Non-pigmented ciliary epithelial cell (primary cell): Measurements from ENCODE around the gene SP2.
A peak's percentile ranks its signal among the peaks of the same experiment; 100 is the strongest.

ENCODE experiments used
- DNase-seq: peaks from one replicate; pipeline ENCODE4 v3.0.0-alpha.2; 2010; ENCODE audit warnings: low read depth

Gene SP2

GRCh38 chr17:47889734-47890529, 6.1 kb upstream of the SP2 start:
- peak; percentile 32 for DNase-seq

GRCh38 chr17:47891545-47892088, 4.4 kb upstream of the SP2 start:
- no peak for DNase-seq

GRCh38 chr17:47894498-47895346, 1.3 kb upstream of the SP2 start:
- no peak for DNase-seq

DNA sequence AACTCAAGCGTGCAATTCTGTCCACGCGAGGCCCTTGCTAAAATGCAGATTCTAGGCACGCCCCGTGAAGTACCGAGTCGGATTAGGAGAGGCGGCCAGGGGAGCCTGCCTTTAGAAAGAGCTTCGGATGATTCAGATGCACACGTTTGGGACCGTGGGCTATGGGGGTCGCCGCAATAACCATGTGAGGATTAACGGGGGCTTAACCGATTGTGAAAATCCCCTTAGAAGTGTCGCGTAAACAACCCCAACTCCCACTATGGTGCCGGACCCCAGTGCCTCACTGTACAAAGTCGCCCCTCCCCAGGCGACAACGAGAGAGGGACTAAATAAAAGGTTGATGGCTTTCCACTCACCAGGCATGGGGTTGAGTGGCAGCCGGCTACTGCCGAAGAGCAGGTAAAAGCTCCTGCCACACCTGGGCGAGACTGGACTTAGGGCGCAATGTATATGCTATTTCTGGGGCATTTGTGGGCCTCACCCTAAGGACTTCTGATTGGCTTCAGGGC, 635 bp upstream of the SP2 start:
- no peak for DNase-seq

DNA sequence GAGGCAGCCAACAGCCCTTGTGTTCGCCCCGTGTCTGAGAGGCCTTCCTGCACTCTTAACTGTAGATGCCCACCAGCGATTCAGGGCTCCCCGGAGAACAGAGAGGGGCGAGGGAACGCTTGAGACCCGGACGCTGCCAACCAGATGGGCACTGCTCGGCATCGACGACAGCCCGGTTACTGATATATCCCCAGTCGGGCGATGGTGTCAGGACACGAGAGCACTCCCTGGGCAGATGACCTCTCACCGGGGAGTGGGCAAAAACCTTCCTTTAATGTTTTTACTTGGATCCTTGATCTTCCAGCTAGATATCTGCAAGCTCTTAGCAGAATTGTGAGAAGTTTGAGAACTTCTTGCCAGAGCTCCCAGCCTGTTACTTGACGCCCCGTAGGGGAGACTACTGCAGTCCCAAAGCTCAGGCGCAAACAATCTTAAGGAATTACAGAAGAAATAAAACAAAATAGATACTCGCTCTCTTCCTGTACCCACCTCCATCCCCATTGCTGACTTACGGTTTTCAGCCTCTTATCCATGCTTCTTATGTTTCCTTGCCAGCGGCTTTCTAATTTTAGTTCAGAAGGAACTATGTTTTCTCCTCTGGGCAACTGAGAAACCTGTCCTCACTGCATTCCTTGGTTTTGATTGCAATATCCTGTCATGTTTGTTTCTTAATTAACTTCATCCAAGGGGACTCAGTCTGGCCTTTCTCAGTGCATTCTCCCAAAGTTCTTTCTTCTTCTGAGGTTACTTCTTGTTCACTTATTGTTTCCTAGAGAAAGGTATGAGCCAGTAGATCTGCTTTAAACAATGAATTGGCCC, 845 bp downstream of the SP2 start:
- no peak for DNase-seq

DNA sequence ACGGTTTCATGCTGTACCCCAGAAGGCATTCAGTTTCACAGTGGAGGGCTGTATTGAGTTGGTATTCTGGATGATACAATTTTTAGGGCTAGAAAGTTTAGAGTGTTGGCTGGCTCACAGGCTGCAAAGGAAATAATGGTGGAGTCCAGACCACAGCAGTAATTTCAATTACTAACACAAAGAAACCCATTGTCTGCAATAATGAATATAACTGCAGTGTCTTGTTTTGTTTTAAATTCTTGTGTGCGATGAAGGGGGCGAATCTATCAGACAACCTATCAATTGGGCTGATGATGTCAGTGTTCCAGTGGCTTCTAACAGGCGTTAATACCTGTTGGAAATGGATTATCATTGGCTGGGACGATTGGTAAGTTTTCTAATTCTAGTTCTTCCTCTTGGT, 1.5 kb downstream of the SP2 start:
- DNase-seq = no peak

DNA sequence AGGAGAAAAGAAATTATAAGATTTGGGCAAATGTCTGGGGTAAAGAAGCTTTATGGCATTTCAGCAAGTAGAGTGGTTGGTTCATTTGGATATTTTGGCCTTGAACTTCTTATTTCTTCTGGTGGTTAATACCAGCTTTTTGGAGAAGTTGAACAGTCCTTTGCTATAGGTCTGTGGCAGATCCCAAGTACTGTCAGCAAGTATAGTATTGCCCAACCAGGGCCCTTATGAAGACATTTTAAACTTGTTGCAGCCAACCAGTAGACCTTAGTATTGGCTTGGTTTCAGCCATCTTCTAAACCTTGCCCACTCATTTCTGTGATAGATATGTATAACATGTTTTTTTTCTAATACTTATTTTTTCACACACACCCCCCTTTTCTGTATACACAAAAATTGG, 2.2 kb downstream of the SP2 start:
- DNase-seq = no peak

- no peak for DNase-seq
Measured at GRCh38 chr17:47899643-47900042, 3.6 kb downstream of the SP2 start.

- no peak for DNase-seq
Measured at GRCh38 chr17:47901423-47901822, 5.4 kb downstream of the SP2 start.

GRCh38 chr17:47902039-47902744, 6.2 kb downstream of the SP2 start:
- DNase-seq = no peak

- DNase-seq = peak; percentile 37
Measured at GRCh38 chr17:47905221-47905733, 9.2 kb downstream of the SP2 start.

GRCh38 chr17:47906443-47906842, 10.4 kb downstream of the SP2 start:
- no peak for DNase-seq

DNA sequence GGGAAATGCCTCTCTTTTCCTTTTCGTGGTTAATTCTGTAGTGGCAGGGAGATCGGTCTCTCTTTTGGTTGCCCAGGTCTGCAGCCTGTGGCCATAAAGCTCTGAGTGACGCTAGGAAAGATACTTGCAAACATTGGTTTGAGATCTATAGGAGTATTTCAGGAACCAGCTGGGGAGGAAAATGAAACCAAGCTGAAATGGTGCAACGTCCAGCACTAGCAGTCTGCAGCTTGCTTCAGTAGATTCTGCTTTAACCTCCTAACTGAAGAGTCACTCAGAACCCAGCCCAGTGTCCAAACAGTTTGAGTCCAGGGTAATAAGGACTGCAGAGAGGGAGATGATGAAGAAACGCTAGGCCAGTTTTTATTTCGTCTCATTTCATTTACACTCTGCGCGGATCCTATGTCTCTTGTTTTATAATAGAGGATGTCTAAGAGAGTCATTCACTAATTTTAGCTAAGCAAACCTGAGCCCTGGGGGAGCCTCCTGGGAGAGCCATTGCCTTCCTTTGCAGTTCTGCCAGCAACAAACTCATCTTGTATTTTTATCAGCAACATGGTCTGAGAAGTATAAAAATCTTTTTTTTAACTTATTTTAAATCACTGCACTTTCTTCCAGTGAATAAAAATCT, 12.0 kb downstream of the SP2 start:
- no peak for DNase-seq

DNA sequence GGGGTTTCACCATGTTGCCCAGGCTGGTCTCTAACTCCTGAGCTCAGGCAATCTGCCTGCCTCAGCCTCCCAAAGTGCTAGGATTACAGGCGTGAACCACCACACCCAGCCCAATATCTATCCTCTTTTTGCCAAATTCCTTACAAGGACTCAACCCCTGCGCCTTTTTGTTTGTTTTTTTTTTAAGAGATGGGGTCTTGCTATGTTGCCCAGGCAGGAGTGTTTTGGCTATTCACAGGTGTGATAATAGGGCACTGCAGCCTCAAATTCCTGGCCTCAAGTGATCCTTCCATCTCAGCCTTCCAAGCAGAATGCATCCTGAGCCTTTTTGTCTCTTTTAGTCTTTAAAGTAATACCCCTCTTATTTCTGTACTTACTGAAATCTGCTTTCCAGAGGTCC, 17.0 kb downstream of the SP2 start:
- no peak for DNase-seq

DNA sequence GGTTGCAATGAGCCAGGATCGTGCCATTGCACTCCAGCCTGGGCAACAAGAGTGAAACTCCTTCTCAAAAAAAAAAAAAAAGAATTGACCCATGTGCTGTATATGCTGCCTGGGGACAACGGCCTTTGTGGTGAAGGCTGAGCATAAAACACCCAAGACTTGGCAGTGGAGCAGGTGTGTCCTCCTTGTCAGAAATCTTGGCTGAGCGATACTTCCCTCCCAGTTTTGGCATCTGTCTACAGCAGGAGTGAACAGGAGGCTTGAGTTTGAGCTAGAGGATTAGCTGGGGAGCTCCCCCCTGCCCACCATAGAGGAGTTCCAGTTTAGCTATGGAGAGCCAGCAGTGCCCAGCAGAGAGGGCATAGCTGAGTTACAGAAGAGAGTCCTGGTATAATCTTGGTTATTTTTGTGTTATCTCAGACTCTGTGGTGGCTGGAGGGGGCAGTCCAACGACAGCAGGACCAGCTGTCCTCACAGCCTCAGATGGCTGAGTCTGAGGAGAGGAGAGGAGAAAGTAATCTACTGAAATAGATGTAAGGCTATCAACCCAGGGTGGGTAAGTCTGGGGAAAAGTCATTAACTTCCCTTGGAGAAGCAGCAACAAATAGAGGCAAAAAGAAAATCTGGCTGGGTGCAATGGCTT, 18.4 kb downstream of the SP2 start:
- no peak for DNase-seq

- DNase-seq = no peak
Measured at GRCh38 chr17:47915776-47916398, 19.9 kb downstream of the SP2 start.

- no peak for DNase-seq
Measured at GRCh38 chr17:47916489-47917208, 20.6 kb downstream of the SP2 start.

- no peak for DNase-seq
Measured at GRCh38 chr17:47917581-47917980, 21.5 kb downstream of the SP2 start.

- no peak for DNase-seq
Measured at GRCh38 chr17:47918006-47918405, 22.0 kb downstream of the SP2 start.
